HepG2 (cell line): ENCODE results near the gene KCNIP4. TPM values are rescaled to one million over a fixed set of nuclear protein-coding genes. Genes with fewer than 3 reads are reported as not detected.

Source experiments
- ASH2L ChIP-seq: fragments of 300-600, 200-600 bp; sonication (generic); IDR thresholded peaks from 2 replicates; pipeline ENCODE4 v1.7.0; 2017; ENCODE audit warnings: low read depth, mild to moderate bottlenecking, moderate library complexity, mixed read lengths, low read length; ENCODE audit not compliant: insufficient read length
- BCL6 ChIP-seq: IDR thresholded peaks from 2 replicates; pipeline ENCODE4 v1.6.1; 2016; ENCODE audit warnings: missing genetic modification reagents, missing compliant biosample characterization
- BRD4 ChIP-seq: sonication (generic); formaldehyde crosslinking; IDR thresholded peaks from 2 replicates; pipeline ENCODE4 v1.4.0; 2020; ENCODE audit warnings: missing genetic modification reagents
- HIVEP1 ChIP-seq: sonication (generic); formaldehyde crosslinking; IDR thresholded peaks from 2 replicates; pipeline ENCODE4 v1.4.0; 2020; ENCODE audit warnings: mild to moderate bottlenecking, missing genetic modification reagents
- HNF4A ChIP-seq: sonication (generic); formaldehyde crosslinking; IDR thresholded peaks from 2 replicates; pipeline ENCODE4 v1.4.0; 2020; ENCODE audit warnings: missing genetic modification reagents
- HNRNPL ChIP-seq: fragments of 200-400 bp; formaldehyde crosslinking; IDR thresholded peaks from 2 replicates; pipeline ENCODE4 v1.6.1; 2017; ENCODE audit warnings: mild to moderate bottlenecking, low read depth, low read length
- IKZF1 ChIP-seq: fragments of 450-650 bp; IDR thresholded peaks from 2 replicates; pipeline ENCODE4 v1.7.1; 2016
- KLF6 ChIP-seq: IDR thresholded peaks from 2 replicates; pipeline ENCODE4 v1.8.0; 2016; ENCODE audit warnings: missing biosample characterization, missing genetic modification reagents
- MED1 ChIP-seq: sonication (generic); formaldehyde crosslinking; IDR thresholded peaks from 2 replicates; pipeline ENCODE4 v1.4.0; 2020; ENCODE audit warnings: missing genetic modification reagents
- MTA1 ChIP-seq: sonication (generic); formaldehyde crosslinking; IDR thresholded peaks from 2 replicates; pipeline ENCODE4 v1.4.0; 2020; ENCODE audit warnings: missing genetic modification reagents, mild to moderate bottlenecking, borderline replicate concordance
- NFATC3 ChIP-seq: sonication (generic); formaldehyde crosslinking; IDR thresholded peaks from 2 replicates; pipeline ENCODE4 v1.5.1; 2020; ENCODE audit warnings: mild to moderate bottlenecking, missing genetic modification reagents
- PLRG1 ChIP-seq: fragments of 450-650 bp; conservative IDR thresholded peaks from 2 replicates; pipeline ENCODE4 v1.6.1; 2016
- SOX5 ChIP-seq: IDR thresholded peaks from 2 replicates; pipeline ENCODE4 v1.6.1; 2016; ENCODE audit warnings: borderline replicate concordance
- ZNF256 ChIP-seq: sonication (generic); formaldehyde crosslinking; conservative IDR thresholded peaks from 2 replicates; pipeline ENCODE4 v1.4.0; 2020; ENCODE audit warnings: missing genetic modification reagents
- ZNF260 ChIP-seq: sonication (generic); formaldehyde crosslinking; IDR thresholded peaks from 2 replicates; pipeline ENCODE4 v1.4.0; 2020; ENCODE audit warnings: missing genetic modification reagents, low read depth, mild to moderate bottlenecking, borderline replicate concordance
- ZNF382 ChIP-seq: sonication (generic); formaldehyde crosslinking; IDR thresholded peaks from 2 replicates; pipeline ENCODE4 v1.5.0; 2020; ENCODE audit warnings: missing genetic modification reagents, mild to moderate bottlenecking, borderline replicate concordance
- polyA plus RNA-seq, 8 experiments: library from polyadenylated mRNA; depleted of rRNA in 3 of 8; stranded (reverse) in 7 of 8; unstranded in 1 of 8; fragments of >200 nt; fragmentation: Illumina TruSeq in 4 of 8; extraction: Trizol in 4 of 8; gene quantifications; 2 replicates each; pipeline versions ENCODE4 v1.2.1 to v1.2.3, GENCODE V29; 2011 to 2016; ENCODE audit warnings: low read depth in 4 of 8, missing spikeins in 1 of 8, mixed read lengths in 1 of 8; ENCODE audit not compliant: insufficient read depth in 1 of 8
- total RNA-seq, 5 experiments: library from RNA; depleted of rRNA; stranded (reverse); fragments of >200 nt; fragmentation: Illumina TruSeq; extraction: Trizol; gene quantifications; 2 replicates each; pipeline ENCODE4 v1.2.3, GENCODE V29; 2016; ENCODE audit warnings: low read depth in 1 of 5
- TF ChIP-seq, protein P1 (sequence below), 2 experiments: sonication (generic) in 1 of 2; formaldehyde crosslinking in 1 of 2; IDR thresholded peaks; 2 replicates each; pipeline versions ENCODE4 v1.4.0 to v1.6.1; 2016 to 2020; ENCODE audit warnings: borderline replicate concordance in 1 of 2, low read depth in 1 of 2, mild to moderate bottlenecking in 1 of 2, missing genetic modification reagents in 1 of 2
- TF ChIP-seq, protein P2 (sequence below): sonication (generic); formaldehyde crosslinking; IDR thresholded peaks from 2 replicates; pipeline ENCODE4 v1.9.0; 2022; ENCODE audit warnings: missing genetic modification reagents, mild to moderate bottlenecking, borderline replicate concordance
- TF ChIP-seq, protein P3 (sequence below): sonication (generic); formaldehyde crosslinking; conservative IDR thresholded peaks from 2 replicates; pipeline ENCODE4 v1.4.0; 2020; ENCODE audit warnings: missing genetic modification reagents
- TF ChIP-seq, protein P4 (sequence below): sonication (generic); formaldehyde crosslinking; IDR thresholded peaks from 2 replicates; pipeline ENCODE4 v1.4.0; 2020; ENCODE audit warnings: low read depth, mild to moderate bottlenecking, missing genetic modification reagents

KCNIP4 gene
- total and polyA plus RNA-seq, 2 of the 13 experiments (the other 11 are each of a cell fraction or from before 2014, with no cell fraction given): 0.09 TPM; not detected in 1

DNA sequence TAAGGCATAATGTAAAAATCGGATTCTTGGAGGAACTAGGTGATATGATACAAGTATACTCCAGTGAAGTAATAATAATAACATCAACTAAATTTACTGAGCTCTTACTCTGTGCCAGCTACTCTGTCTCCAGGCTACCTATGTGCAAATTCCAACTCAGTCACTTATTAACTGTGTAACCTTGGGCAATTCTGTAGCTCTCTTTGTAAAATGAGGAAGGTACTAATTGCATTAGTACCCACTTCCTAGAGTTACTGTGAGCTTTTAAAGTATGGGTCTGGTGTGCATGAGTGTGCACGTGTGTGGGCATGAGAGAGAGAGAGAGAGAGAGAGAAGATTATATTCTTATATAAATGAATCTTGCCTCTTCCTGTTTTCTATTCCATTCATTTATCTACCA is 169.9 kb downstream of the KCNIP4 start (continued):
- TF ChIP-seq, protein P1, sequence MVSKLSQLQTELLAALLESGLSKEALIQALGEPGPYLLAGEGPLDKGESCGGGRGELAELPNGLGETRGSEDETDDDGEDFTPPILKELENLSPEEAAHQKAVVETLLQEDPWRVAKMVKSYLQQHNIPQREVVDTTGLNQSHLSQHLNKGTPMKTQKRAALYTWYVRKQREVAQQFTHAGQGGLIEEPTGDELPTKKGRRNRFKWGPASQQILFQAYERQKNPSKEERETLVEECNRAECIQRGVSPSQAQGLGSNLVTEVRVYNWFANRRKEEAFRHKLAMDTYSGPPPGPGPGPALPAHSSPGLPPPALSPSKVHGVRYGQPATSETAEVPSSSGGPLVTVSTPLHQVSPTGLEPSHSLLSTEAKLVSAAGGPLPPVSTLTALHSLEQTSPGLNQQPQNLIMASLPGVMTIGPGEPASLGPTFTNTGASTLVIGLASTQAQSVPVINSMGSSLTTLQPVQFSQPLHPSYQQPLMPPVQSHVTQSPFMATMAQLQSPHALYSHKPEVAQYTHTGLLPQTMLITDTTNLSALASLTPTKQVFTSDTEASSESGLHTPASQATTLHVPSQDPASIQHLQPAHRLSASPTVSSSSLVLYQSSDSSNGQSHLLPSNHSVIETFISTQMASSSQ (IDR thresholded peaks at IDR 0.05; ENCODE audit: low read depth): peak; percentile 74
- TF ChIP-seq, protein P1 (CRISPR knock-in tag; IDR thresholded peaks at IDR 0.05; ENCODE audit: borderline replicate concordance): peak; percentile 76; the same call in 1 of the 2 replicates
- TF ChIP-seq ZNF382 (CRISPR knock-in tag): no peak
- TF ChIP-seq NFATC3 (CRISPR knock-in tag): no peak
- no peak for TF ChIP-seq IKZF1
- TF ChIP-seq PLRG1: no peak
- TF ChIP-seq, protein P2, sequence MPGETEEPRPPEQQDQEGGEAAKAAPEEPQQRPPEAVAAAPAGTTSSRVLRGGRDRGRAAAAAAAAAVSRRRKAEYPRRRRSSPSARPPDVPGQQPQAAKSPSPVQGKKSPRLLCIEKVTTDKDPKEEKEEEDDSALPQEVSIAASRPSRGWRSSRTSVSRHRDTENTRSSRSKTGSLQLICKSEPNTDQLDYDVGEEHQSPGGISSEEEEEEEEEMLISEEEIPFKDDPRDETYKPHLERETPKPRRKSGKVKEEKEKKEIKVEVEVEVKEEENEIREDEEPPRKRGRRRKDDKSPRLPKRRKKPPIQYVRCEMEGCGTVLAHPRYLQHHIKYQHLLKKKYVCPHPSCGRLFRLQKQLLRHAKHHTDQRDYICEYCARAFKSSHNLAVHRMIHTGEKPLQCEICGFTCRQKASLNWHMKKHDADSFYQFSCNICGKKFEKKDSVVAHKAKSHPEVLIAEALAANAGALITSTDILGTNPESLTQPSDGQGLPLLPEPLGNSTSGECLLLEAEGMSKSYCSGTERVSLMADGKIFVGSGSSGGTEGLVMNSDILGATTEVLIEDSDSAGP (CRISPR knock-in tag): no peak
- 0 out of 2 replicates have a peak, but pooled peaks have one; percentile 33 for TF ChIP-seq SOX5 (CRISPR knock-in tag)
- no peak for TF ChIP-seq HIVEP1
- TF ChIP-seq, protein P3, sequence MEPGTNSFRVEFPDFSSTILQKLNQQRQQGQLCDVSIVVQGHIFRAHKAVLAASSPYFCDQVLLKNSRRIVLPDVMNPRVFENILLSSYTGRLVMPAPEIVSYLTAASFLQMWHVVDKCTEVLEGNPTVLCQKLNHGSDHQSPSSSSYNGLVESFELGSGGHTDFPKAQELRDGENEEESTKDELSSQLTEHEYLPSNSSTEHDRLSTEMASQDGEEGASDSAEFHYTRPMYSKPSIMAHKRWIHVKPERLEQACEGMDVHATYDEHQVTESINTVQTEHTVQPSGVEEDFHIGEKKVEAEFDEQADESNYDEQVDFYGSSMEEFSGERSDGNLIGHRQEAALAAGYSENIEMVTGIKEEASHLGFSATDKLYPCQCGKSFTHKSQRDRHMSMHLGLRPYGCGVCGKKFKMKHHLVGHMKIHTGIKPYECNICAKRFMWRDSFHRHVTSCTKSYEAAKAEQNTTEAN (CRISPR knock-in tag): peak; percentile 77; the same call in 1 of the 2 replicates
- TF ChIP-seq BCL6 (CRISPR knock-in tag): 0 out of 2 replicates have a peak, but pooled peaks have one; percentile 25
- peak; percentile 23; the same call in 1 of the 2 replicates for TF ChIP-seq MED1
- no peak for TF ChIP-seq BRD4 (CRISPR knock-in tag)
- TF ChIP-seq, protein P4, sequence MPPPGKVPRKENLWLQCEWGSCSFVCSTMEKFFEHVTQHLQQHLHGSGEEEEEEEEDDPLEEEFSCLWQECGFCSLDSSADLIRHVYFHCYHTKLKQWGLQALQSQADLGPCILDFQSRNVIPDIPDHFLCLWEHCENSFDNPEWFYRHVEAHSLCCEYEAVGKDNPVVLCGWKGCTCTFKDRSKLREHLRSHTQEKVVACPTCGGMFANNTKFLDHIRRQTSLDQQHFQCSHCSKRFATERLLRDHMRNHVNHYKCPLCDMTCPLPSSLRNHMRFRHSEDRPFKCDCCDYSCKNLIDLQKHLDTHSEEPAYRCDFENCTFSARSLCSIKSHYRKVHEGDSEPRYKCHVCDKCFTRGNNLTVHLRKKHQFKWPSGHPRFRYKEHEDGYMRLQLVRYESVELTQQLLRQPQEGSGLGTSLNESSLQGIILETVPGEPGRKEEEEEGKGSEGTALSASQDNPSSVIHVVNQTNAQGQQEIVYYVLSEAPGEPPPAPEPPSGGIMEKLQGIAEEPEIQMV (CRISPR knock-in tag): no peak
- TF ChIP-seq KLF6 (CRISPR knock-in tag): no peak
- no peak for TF ChIP-seq ASH2L
- no peak for TF ChIP-seq MTA1
- no peak for TF ChIP-seq ZNF260 (CRISPR knock-in tag)
- TF ChIP-seq HNRNPL: no peak
- TF ChIP-seq HNF4A (CRISPR knock-in tag): peak; percentile 50; the same call in 1 of the 2 replicates
- no peak for TF ChIP-seq ZNF256 (CRISPR knock-in tag)
